GM23338 (cell line): ENCODE measurements around the gene PRDM11. TPM values are rescaled to one million over a fixed set of nuclear protein-coding genes. Genes with fewer than 3 reads are reported as not detected.

Source experiments
- ATAC-seq: fragments of 200-7000 bp; cut with Tn5 transposase; 3 replicates; pipeline ENCODE4 v1.9.1; 2020
- DNase-seq: peaks from one replicate; pipeline ENCODE4 v3.0.0-alpha.2; 2015; ENCODE audit warnings: low spot score
- H2AFZ ChIP-seq: fragments of 200-600 bp; sonication (generic); 2 replicates; pipeline ENCODE4 v1.8.0; 2016; ENCODE audit warnings: antibody characterized with exemption, mild to moderate bottlenecking, moderate library complexity
- H3F3A ChIP-seq: fragments of 200-600 bp; sonication (generic); replicated peaks from 2 replicates; pipeline ENCODE4 v1.8.0; 2017; ENCODE audit warnings: antibody characterized with exemption, mixed run types, low read depth
- H3K27ac ChIP-seq: fragments of 200-600 bp; sonication (generic); 2 replicates; pipeline ENCODE4 v1.6.1; 2016; ENCODE audit warnings: low read depth
- H3K27me3 ChIP-seq: fragments of 200-600 bp; sonication (generic); 2 replicates; pipeline ENCODE4 v1.8.0; 2016; ENCODE audit warnings: mild to moderate bottlenecking, mixed run types, moderate library complexity; ENCODE audit not compliant: insufficient read depth
- H3K36me3 ChIP-seq: fragments of 200-600 bp; sonication (generic); 2 replicates; pipeline ENCODE4 v1.8.0; 2016; ENCODE audit warnings: mild to moderate bottlenecking; ENCODE audit not compliant: insufficient read depth
- H3K4me1 ChIP-seq: fragments of 200-600 bp; sonication (generic); 2 replicates; pipeline ENCODE4 v1.8.0; 2016; ENCODE audit warnings: mild to moderate bottlenecking, moderate library complexity; ENCODE audit not compliant: insufficient read depth
- H3K4me2 ChIP-seq: fragments of 200-600 bp; sonication (generic); 2 replicates; pipeline ENCODE4 v1.7.1; 2017; ENCODE audit warnings: mixed run types
- H3K4me3 ChIP-seq: fragments of 200-600 bp; sonication (generic); 2 replicates; pipeline ENCODE4 v1.6.1; 2016; ENCODE audit warnings: mixed run types
- H3K79me2 ChIP-seq: fragments of 200-600 bp; sonication (generic); replicated peaks from 2 replicates; pipeline ENCODE4 v1.8.0; 2017; ENCODE audit warnings: mild to moderate bottlenecking; ENCODE audit not compliant: insufficient read depth
- H3K9me2 ChIP-seq: fragments of 200-600 bp; sonication (generic); 2 replicates; pipeline ENCODE4 v1.8.0; 2017; ENCODE audit not compliant: insufficient read depth
- H4K20me1 ChIP-seq: fragments of 200-600 bp; sonication (generic); replicated peaks from 2 replicates; pipeline ENCODE4 v1.8.0; 2017; ENCODE audit warnings: mild to moderate bottlenecking; ENCODE audit not compliant: insufficient read depth
- H3K27ac Mint-ChIP-seq: 2 replicates; pipeline ENCODE4 v1.8.0; 2020; ENCODE audit warnings: inconsistent platforms, mild to moderate bottlenecking, moderate library complexity, mixed read lengths
- H3K27me3 Mint-ChIP-seq: 3 replicates; pipeline ENCODE4 v1.8.0; 2022; ENCODE audit warnings: low read depth, mild to moderate bottlenecking, moderate library complexity, mixed read lengths, inconsistent platforms; ENCODE audit not compliant: insufficient read depth, poor library complexity
- H3K36me3 Mint-ChIP-seq: 3 replicates; pipeline ENCODE4 v1.8.0; 2021; ENCODE audit warnings: low read depth, mild to moderate bottlenecking, inconsistent platforms, moderate library complexity, mixed read lengths
- H3K4me1 Mint-ChIP-seq: 3 replicates; pipeline ENCODE4 v1.8.0; 2020; ENCODE audit warnings: mild to moderate bottlenecking, inconsistent platforms, mixed read lengths
- H3K4me3 Mint-ChIP-seq: 3 replicates; pipeline ENCODE4 v1.8.0; 2021; ENCODE audit warnings: moderate library complexity, mild to moderate bottlenecking, inconsistent platforms, mixed read lengths
- H3K9me3 Mint-ChIP-seq: 3 replicates; pipeline ENCODE4 v1.8.0; 2020; ENCODE audit warnings: moderate library complexity, mild to moderate bottlenecking, inconsistent platforms, mixed read lengths
- CREB1 ChIP-seq: fragments of 250-450 bp; sonication (Bioruptor Pico); IDR thresholded peaks from 2 replicates; pipeline ENCODE4 v1.5.0; 2020; ENCODE audit warnings: low read depth, mild to moderate bottlenecking, moderate library complexity
- EZH2 ChIP-seq: fragments of 200-600 bp; sonication (generic); IDR thresholded peaks from one replicate; pipeline ENCODE4 v1.8.0; 2017; ENCODE audit warnings: antibody characterized with exemption, mild to moderate bottlenecking, low read depth; ENCODE audit not compliant: unreplicated experiment
- JUNB ChIP-seq: IDR thresholded peaks from one replicate; pipeline ENCODE4 v1.6.1; 2016; ENCODE audit warnings: antibody characterized with exemption; ENCODE audit not compliant: unreplicated experiment
- NANOG ChIP-seq: IDR thresholded peaks from 2 replicates; pipeline ENCODE4 v1.6.1; 2016; ENCODE audit warnings: antibody characterized with exemption, borderline replicate concordance
- POLR2AphosphoS5 ChIP-seq: IDR thresholded peaks from 2 replicates; pipeline ENCODE4 v1.6.1; 2016; ENCODE audit warnings: antibody characterized with exemption, low read depth
- STAT1 ChIP-seq: IDR thresholded peaks from one replicate; pipeline ENCODE4 v1.6.1; 2016; ENCODE audit warnings: antibody characterized with exemption; ENCODE audit not compliant: unreplicated experiment
- ZNF114 ChIP-seq: fragments of 250-450 bp; sonication (Bioruptor Pico); IDR thresholded peaks from 2 replicates; pipeline ENCODE4 v1.5.0; 2020; ENCODE audit warnings: mild to moderate bottlenecking, moderate library complexity
- ZNF331 ChIP-seq: fragments of 250-450 bp; sonication (Bioruptor Pico); IDR thresholded peaks from 2 replicates; pipeline ENCODE4 v1.5.0; 2020; ENCODE audit warnings: low read depth, mild to moderate bottlenecking, moderate library complexity
- ZNF462 ChIP-seq: fragments of 250-450 bp; sonication (Bioruptor Pico); IDR thresholded peaks from 2 replicates; pipeline ENCODE4 v1.5.0; 2020; ENCODE audit warnings: mild to moderate bottlenecking, moderate library complexity
- polyA plus RNA-seq: library from polyadenylated mRNA; unstranded; fragments of >200 nt; fragmentation: Nextera tagmentation; extraction: Ambion mirVana; gene quantifications from 2 replicates; pipeline ENCODE4 v1.2.1, GENCODE V29; 2016
- total RNA-seq: library from RNA; depleted of rRNA; stranded (reverse); fragments of >200 nt; shearing (Covaris generic); gene quantifications from 2 replicates; pipeline ENCODE4 v1.2.3, GENCODE V29; 2014
- TF ChIP-seq, protein P1 (sequence below): IDR thresholded peaks from 2 replicates; pipeline ENCODE4 v1.6.1; 2016; ENCODE audit warnings: antibody characterized with exemption
- TF ChIP-seq, protein P2 (sequence below): IDR thresholded peaks from one replicate; pipeline ENCODE4 v1.6.1; 2018; ENCODE audit warnings: antibody characterized with exemption; ENCODE audit not compliant: unreplicated experiment

PRDM11 gene
- total and polyA plus RNA-seq, 2 experiments from 2014 or later, result 0.97 to 10.4 TPM

- no peak overlapping the region for H3K4me2 ChIP-seq
- Mint-ChIP-seq H3K36me3 (no peaks in the 10 kb centered on the region; the same call in 2 of the 3 replicates), H3K27ac (no peak overlapping the region), H3K27me3 (peaks cover 23% of the 10 kb centered on the region), H3K9me3 (no peaks in the 10 kb centered on the region), H3K4me3 (no peak overlapping the region), H3K4me1 (peaks cover 8% of the 10 kb centered on the region)
- ATAC-seq, result no peak
- H4K20me1 ChIP-seq, result no peaks in the 10 kb centered on the region
- peaks cover 25% of the 10 kb centered on the region for H3K27me3 ChIP-seq
- no peaks in the 10 kb centered on the region for H3K36me3 ChIP-seq
- H3K27ac ChIP-seq, result no peak overlapping the region
- no peaks in the 10 kb centered on the region for H3F3A ChIP-seq
- H3K79me2 ChIP-seq, result peaks cover under 1% of the 10 kb centered on the region; the same call in 1 of the 2 replicates
- no peaks in the 10 kb centered on the region for H3K9me2 ChIP-seq
- no peak overlapping the region for H2AFZ ChIP-seq
- no peak overlapping the region for H3K4me3 ChIP-seq
- 0 out of 2 replicates have a peak, but pooled peaks cover 7% of the 10 kb centered on the region for H3K4me1 ChIP-seq
- TF ChIP-seq JUNB (no peak), STAT1 (no peak), ZNF114 (CRISPR knock-in tag) (no peak), CREB1 (CRISPR knock-in tag) (no peak), POLR2AphosphoS5 (no peak), ZNF331 (no peak), EZH2 (no peak), ZNF462 (CRISPR knock-in tag) (no peak), NANOG (no peak)
- TF ChIP-seq, protein P1, sequence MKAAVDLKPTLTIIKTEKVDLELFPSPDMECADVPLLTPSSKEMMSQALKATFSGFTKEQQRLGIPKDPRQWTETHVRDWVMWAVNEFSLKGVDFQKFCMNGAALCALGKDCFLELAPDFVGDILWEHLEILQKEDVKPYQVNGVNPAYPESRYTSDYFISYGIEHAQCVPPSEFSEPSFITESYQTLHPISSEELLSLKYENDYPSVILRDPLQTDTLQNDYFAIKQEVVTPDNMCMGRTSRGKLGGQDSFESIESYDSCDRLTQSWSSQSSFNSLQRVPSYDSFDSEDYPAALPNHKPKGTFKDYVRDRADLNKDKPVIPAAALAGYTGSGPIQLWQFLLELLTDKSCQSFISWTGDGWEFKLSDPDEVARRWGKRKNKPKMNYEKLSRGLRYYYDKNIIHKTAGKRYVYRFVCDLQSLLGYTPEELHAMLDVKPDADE, result no peak
- TF ChIP-seq, protein P2, sequence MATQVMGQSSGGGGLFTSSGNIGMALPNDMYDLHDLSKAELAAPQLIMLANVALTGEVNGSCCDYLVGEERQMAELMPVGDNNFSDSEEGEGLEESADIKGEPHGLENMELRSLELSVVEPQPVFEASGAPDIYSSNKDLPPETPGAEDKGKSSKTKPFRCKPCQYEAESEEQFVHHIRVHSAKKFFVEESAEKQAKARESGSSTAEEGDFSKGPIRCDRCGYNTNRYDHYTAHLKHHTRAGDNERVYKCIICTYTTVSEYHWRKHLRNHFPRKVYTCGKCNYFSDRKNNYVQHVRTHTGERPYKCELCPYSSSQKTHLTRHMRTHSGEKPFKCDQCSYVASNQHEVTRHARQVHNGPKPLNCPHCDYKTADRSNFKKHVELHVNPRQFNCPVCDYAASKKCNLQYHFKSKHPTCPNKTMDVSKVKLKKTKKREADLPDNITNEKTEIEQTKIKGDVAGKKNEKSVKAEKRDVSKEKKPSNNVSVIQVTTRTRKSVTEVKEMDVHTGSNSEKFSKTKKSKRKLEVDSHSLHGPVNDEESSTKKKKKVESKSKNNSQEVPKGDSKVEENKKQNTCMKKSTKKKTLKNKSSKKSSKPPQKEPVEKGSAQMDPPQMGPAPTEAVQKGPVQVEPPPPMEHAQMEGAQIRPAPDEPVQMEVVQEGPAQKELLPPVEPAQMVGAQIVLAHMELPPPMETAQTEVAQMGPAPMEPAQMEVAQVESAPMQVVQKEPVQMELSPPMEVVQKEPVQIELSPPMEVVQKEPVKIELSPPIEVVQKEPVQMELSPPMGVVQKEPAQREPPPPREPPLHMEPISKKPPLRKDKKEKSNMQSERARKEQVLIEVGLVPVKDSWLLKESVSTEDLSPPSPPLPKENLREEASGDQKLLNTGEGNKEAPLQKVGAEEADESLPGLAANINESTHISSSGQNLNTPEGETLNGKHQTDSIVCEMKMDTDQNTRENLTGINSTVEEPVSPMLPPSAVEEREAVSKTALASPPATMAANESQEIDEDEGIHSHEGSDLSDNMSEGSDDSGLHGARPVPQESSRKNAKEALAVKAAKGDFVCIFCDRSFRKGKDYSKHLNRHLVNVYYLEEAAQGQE, result no peak
- DNase-seq, result no peak
Observed at GRCh38 chr11:45142241-45143055, 4.0 kb upstream of the PRDM11 start.
